ENCODE measurements around the gene PCF11. TPM values are rescaled to one million over a fixed set of nuclear protein-coding genes. Genes with fewer than 3 reads are reported as not detected.

PCF11 gene
- 25.8 and 30.2 TPM in 2 replicates for total RNA-seq (2012; rRNA removed)

GRCh38 chr11:83156996-83157593 is at the start of gene PCF11:
TSS of gene PCF11 (plus strand) at chr11:83157131. CDS start at chr11:83157440, 309 bp downstream.
- H3K27me3 ChIP-seq (ENCODE audit: control insufficient read depth, insufficient read depth, low read length), result no peaks in the 10 kb centered on the region
- H3K9me3 ChIP-seq (replicated peaks; ENCODE audit: low read length), result no peaks in the 10 kb centered on the region
- H3K4me1 ChIP-seq (ENCODE audit: control insufficient read depth, insufficient read depth, low read length), result peaks cover 24% of the 10 kb centered on the region
- peak within 1 kb of the TSS; percentile 86 for H3K4me3 ChIP-seq (ENCODE audit: low read length)
- H3K4me2 ChIP-seq (ENCODE audit: low read length), result peak within 1 kb of the TSS; percentile 92
- H3K36me3 ChIP-seq (ENCODE audit: insufficient read depth, low read length), result peaks cover 25% of the 10 kb centered on the region
- H3K9ac ChIP-seq (ENCODE audit: low read depth, low read length), result peak within 1 kb of the TSS; percentile 99

GRCh38 chr11:83112886-83113285 is 44.0 kb upstream of the PCF11 start:
- Histone ChIP-seq H3K9me3 (replicated peaks; ENCODE audit: low read length) (no peaks in the 10 kb centered on the region), H3K27me3 (ENCODE audit: control insufficient read depth, insufficient read depth, low read length) (no peaks in the 10 kb centered on the region), H3K36me3 (ENCODE audit: insufficient read depth, low read length) (no peaks in the 10 kb centered on the region), H3K4me3 (ENCODE audit: low read length) (no peak overlapping the region), H3K4me1 (ENCODE audit: control insufficient read depth, insufficient read depth, low read length) (no peaks in the 10 kb centered on the region), H3K4me2 (ENCODE audit: low read length) (no peak overlapping the region), H3K9ac (ENCODE audit: low read depth, low read length) (no peak overlapping the region)

GRCh38 chr11:83115026-83115425 is 41.9 kb upstream of the PCF11 start:
- Histone ChIP-seq H3K4me1 (ENCODE audit: control insufficient read depth, insufficient read depth, low read length) (peaks cover 5% of the 10 kb centered on the region), H3K9me3 (replicated peaks; ENCODE audit: low read length) (no peaks in the 10 kb centered on the region), H3K4me3 (ENCODE audit: low read length) (no peak overlapping the region), H3K4me2 (ENCODE audit: low read length) (no peak overlapping the region), H3K27me3 (ENCODE audit: control insufficient read depth, insufficient read depth, low read length) (no peaks in the 10 kb centered on the region), H3K9ac (ENCODE audit: low read depth, low read length) (no peak overlapping the region), H3K36me3 (ENCODE audit: insufficient read depth, low read length) (no peaks in the 10 kb centered on the region)

GRCh38 chr11:83115551-83115950 is 41.4 kb upstream of the PCF11 start:
- Histone ChIP-seq H3K9ac (ENCODE audit: low read depth, low read length) (no peak overlapping the region), H3K36me3 (ENCODE audit: insufficient read depth, low read length) (no peaks in the 10 kb centered on the region), H3K9me3 (replicated peaks; ENCODE audit: low read length) (no peaks in the 10 kb centered on the region), H3K4me2 (ENCODE audit: low read length) (no peak overlapping the region), H3K27me3 (ENCODE audit: control insufficient read depth, insufficient read depth, low read length) (no peaks in the 10 kb centered on the region), H3K4me1 (ENCODE audit: control insufficient read depth, insufficient read depth, low read length) (peaks cover 5% of the 10 kb centered on the region), H3K4me3 (ENCODE audit: low read length) (no peak overlapping the region)

GRCh38 chr11:83116015-83116641 is 40.8 kb upstream of the PCF11 start:
- H3K4me3 ChIP-seq (ENCODE audit: low read length), result no peak overlapping the region
- no peaks in the 10 kb centered on the region for H3K36me3 ChIP-seq (ENCODE audit: insufficient read depth, low read length)
- H3K9ac ChIP-seq (ENCODE audit: low read depth, low read length), result no peak overlapping the region
- no peak overlapping the region for H3K4me2 ChIP-seq (ENCODE audit: low read length)
- H3K4me1 ChIP-seq (ENCODE audit: control insufficient read depth, insufficient read depth, low read length), result peaks cover 5% of the 10 kb centered on the region
- no peaks in the 10 kb centered on the region for H3K27me3 ChIP-seq (ENCODE audit: control insufficient read depth, insufficient read depth, low read length)
- no peaks in the 10 kb centered on the region for H3K9me3 ChIP-seq (replicated peaks; ENCODE audit: low read length)

- Histone ChIP-seq H3K27me3 (ENCODE audit: control insufficient read depth, insufficient read depth, low read length) (no peaks in the 10 kb centered on the region), H3K9ac (ENCODE audit: low read depth, low read length) (no peak overlapping the region), H3K4me3 (ENCODE audit: low read length) (no peak overlapping the region), H3K36me3 (ENCODE audit: insufficient read depth, low read length) (no peaks in the 10 kb centered on the region), H3K4me2 (ENCODE audit: low read length) (no peak overlapping the region), H3K9me3 (replicated peaks; ENCODE audit: low read length) (no peaks in the 10 kb centered on the region), H3K4me1 (ENCODE audit: control insufficient read depth, insufficient read depth, low read length) (peaks cover 5% of the 10 kb centered on the region)
Measured at GRCh38 chr11:83118814-83119213, 38.1 kb upstream of the PCF11 start.

GRCh38 chr11:83119216-83119615 is 37.7 kb upstream of the PCF11 start:
- H3K27me3 ChIP-seq (ENCODE audit: control insufficient read depth, insufficient read depth, low read length), result no peaks in the 10 kb centered on the region
- no peaks in the 10 kb centered on the region for H3K36me3 ChIP-seq (ENCODE audit: insufficient read depth, low read length)
- peaks cover 5% of the 10 kb centered on the region for H3K4me1 ChIP-seq (ENCODE audit: control insufficient read depth, insufficient read depth, low read length)
- no peaks in the 10 kb centered on the region for H3K9me3 ChIP-seq (replicated peaks; ENCODE audit: low read length)
- no peak overlapping the region for H3K4me3 ChIP-seq (ENCODE audit: low read length)
- H3K4me2 ChIP-seq (ENCODE audit: low read length), result no peak overlapping the region
- H3K9ac ChIP-seq (ENCODE audit: low read depth, low read length), result no peak overlapping the region

GRCh38 chr11:83120327-83120726 is 36.6 kb upstream of the PCF11 start:
- no peak overlapping the region for H3K4me2 ChIP-seq (ENCODE audit: low read length)
- H3K9me3 ChIP-seq (replicated peaks; ENCODE audit: low read length), result no peaks in the 10 kb centered on the region
- H3K9ac ChIP-seq (ENCODE audit: low read depth, low read length), result no peak overlapping the region
- H3K36me3 ChIP-seq (ENCODE audit: insufficient read depth, low read length), result no peaks in the 10 kb centered on the region
- no peaks in the 10 kb centered on the region for H3K27me3 ChIP-seq (ENCODE audit: control insufficient read depth, insufficient read depth, low read length)
- peaks cover 5% of the 10 kb centered on the region for H3K4me1 ChIP-seq (ENCODE audit: control insufficient read depth, insufficient read depth, low read length)
- no peak overlapping the region for H3K4me3 ChIP-seq (ENCODE audit: low read length)

GRCh38 chr11:83122050-83122449 is 34.9 kb upstream of the PCF11 start:
- Histone ChIP-seq H3K4me3 (ENCODE audit: low read length) (no peak overlapping the region), H3K27me3 (ENCODE audit: control insufficient read depth, insufficient read depth, low read length) (no peaks in the 10 kb centered on the region), H3K9me3 (replicated peaks; ENCODE audit: low read length) (no peaks in the 10 kb centered on the region), H3K9ac (ENCODE audit: low read depth, low read length) (no peak overlapping the region), H3K36me3 (ENCODE audit: insufficient read depth, low read length) (no peaks in the 10 kb centered on the region), H3K4me2 (ENCODE audit: low read length) (no peak overlapping the region), H3K4me1 (ENCODE audit: control insufficient read depth, insufficient read depth, low read length) (peaks cover 5% of the 10 kb centered on the region)

- H3K36me3 ChIP-seq (ENCODE audit: insufficient read depth, low read length), result no peaks in the 10 kb centered on the region
- H3K4me3 ChIP-seq (ENCODE audit: low read length), result no peak overlapping the region
Measured at GRCh38 chr11:83122766-83123165, 34.2 kb upstream of the PCF11 start.

GRCh38 chr11:83124636-83125424 is 32.1 kb upstream of the PCF11 start:
- Histone ChIP-seq H3K27me3 (ENCODE audit: control insufficient read depth, insufficient read depth, low read length) (no peaks in the 10 kb centered on the region), H3K9me3 (replicated peaks; ENCODE audit: low read length) (no peaks in the 10 kb centered on the region), H3K9ac (ENCODE audit: low read depth, low read length) (no peak overlapping the region), H3K4me3 (ENCODE audit: low read length) (no peak overlapping the region), H3K4me1 (ENCODE audit: control insufficient read depth, insufficient read depth, low read length) (no peaks in the 10 kb centered on the region), H3K4me2 (ENCODE audit: low read length) (no peak overlapping the region), H3K36me3 (ENCODE audit: insufficient read depth, low read length) (no peaks in the 10 kb centered on the region)

More at GRCh38 chr11:83122766-83123165, 34.2 kb upstream of the PCF11 start:
- Histone ChIP-seq H3K27me3 (ENCODE audit: control insufficient read depth, insufficient read depth, low read length) (no peaks in the 10 kb centered on the region), H3K4me2 (ENCODE audit: low read length) (no peak overlapping the region), H3K4me1 (ENCODE audit: control insufficient read depth, insufficient read depth, low read length) (peaks cover 5% of the 10 kb centered on the region), H3K9me3 (replicated peaks; ENCODE audit: low read length) (no peaks in the 10 kb centered on the region), H3K9ac (ENCODE audit: low read depth, low read length) (no peak overlapping the region)
